ENCODE results near the gene CDON.
"Not testable (repeated sequence)": the region's sequence is repeated elsewhere in the genome, so short reads cannot be mapped to it uniquely, and the experiment has no call there.

CDON gene

GRCh38 chr11:125994509-125994908 lies 68.2 kb downstream of the CDON start:
- DNase-seq (ENCODE audit: low spot score), result no peak

GRCh38 chr11:125992893-125993292 lies 69.8 kb downstream of the CDON start:
- no peak for DNase-seq (ENCODE audit: low spot score)

DNA sequence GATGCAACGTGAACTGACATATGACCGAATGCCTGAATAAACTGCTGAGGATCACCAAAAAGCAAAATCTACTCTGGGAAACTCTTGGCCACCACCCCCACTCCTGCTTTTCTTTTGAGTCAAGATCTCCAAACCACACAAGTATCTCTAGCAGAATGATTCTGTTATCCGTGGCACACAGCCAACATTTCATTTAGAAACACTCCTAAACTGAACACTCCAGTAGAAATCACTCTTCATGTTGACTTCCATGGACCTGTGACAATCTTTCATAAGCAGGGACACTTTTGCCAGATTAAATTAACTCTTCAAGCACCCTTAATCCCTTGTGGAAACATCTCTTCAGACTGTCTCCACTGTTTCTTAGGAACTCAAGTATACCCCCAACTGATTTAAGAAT lies 72.4 kb downstream of the CDON start:
- peak; percentile 16 for DNase-seq (ENCODE audit: low spot score)

GRCh38 chr11:125987066-125987641 lies 75.5 kb downstream of the CDON start:
- DNase-seq (ENCODE audit: low spot score), result no peak

- DNase-seq (ENCODE audit: low spot score), result not testable (repeated sequence)
Measured at GRCh38 chr11:125985956-125986355, 76.7 kb downstream of the CDON start.

GRCh38 chr11:125982348-125982730 lies 80.3 kb downstream of the CDON start:
- DNase-seq (ENCODE audit: low spot score), result no peak

DNA sequence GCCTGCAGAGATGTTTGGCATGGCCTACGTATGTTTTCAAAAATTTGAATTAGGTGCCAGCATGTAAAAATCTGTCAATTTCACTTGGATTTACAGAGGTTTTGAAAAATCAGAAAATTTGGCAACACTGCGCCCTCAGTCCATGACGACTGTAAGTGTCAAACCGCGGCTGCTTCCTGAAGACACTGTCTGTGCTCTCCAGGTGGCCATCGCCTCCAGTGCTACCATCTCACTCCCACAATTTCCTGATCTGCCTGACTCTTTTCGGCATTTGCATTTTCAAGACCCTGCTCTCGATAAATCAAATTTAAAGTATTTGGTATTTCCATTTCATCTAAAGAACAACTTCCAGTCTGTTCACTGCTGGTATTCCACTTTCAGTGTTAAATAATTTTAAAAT lies 82.2 kb downstream of the CDON start:
- no peak for DNase-seq (ENCODE audit: low spot score)

DNA sequence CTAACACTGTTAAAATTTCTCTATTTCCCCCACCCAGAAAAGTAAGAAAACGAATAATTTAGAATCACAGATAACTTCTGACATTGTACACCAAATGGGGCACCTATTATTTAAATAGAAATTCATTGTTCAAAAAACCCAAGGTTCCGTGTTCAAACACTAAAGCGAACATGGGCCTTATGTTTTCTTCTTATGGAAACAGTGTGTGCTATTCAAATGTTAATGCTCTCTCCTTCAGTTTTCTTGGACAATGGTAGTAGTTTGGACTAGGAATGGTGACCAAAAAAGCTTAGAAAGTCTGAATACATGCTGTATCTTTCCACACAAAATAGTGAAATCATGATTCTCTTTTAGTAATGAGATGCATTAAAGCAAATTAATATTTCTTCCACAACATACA lies 83.2 kb downstream of the CDON start:
- no peak for DNase-seq (ENCODE audit: low spot score)

GRCh38 chr11:125978778-125979407 lies 83.8 kb downstream of the CDON start:
- no peak for DNase-seq (ENCODE audit: low spot score)

GRCh38 chr11:125978181-125978716 lies 84.4 kb downstream of the CDON start:
- DNase-seq (ENCODE audit: low spot score), result no peak

DNA sequence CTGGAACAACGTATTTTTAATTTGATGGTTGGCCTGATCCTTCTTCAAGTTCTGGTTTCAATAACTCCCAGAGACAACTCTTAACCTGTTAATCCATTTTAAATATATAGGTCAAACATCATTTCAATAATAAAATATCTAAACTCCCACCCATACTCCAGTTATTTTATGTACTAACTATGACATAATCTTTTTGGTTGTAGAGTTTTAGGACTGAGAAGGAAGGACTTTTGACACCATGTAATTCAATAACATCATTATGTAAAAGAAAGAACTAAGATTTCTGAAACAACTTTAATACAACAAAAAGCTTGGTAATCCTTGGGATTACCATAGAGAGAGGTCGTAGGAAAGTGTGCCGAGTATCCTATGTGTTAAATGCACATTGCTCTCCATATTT lies 85.3 kb downstream of the CDON start:
- no peak for DNase-seq (ENCODE audit: low spot score)

DNA sequence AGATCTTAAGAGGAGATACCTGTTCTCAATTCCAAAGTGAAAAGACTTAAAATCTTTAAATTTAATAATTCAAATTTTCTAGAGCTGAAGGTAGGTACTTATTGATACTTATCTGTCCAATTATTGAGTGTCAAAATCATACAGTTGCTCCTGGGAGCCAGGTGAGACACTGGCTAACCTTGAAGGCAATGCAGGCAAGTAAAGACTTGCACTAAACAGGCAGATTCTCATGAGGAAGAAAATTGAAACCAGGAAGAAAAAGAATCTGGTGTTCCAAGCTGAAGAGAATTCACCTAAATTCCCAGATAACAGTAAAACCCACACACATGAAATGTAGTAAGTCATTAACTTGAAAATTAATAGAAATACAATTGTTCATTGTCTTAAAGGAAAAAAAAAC lies 86.5 kb downstream of the CDON start:
- DNase-seq (ENCODE audit: low spot score), result no peak

DNA sequence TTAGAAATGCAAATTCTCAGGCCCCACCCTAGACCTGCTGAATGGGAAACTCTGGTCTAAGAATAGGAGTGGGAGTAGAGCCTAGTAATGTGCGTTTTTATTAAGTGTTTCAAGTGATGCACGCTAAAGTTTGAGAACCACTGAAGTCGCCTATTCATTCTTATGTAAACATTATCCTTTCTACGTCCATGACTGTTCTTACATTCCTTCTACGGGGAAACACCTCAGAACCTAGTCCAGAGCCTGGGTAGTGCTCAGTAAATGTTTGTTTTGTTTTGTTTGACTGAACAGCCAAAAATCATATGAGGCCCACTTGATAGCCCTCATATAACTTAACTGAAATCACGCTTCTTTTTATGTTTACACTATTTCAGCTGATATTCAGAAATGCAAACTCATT lies 87.0 kb downstream of the CDON start:
- no peak for DNase-seq (ENCODE audit: low spot score)

DNA sequence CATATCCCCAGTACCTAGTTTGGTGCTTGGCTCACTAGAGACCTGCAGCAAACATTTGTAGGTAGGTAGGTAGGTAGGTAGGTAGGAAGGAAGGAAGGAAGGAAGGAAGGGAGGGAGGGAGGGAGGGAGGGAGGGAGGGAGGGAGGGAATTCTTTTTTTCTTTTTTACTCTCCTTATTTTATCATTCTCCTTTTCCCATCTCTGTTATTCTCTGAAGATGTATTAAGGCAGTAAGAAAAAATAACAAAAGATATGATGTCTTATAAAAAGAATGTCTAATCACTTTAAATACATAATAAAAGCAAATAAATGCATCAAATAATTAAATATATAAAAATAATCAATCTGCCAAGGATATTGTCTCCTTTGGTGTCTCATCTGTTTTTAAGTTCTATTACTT lies 88.4 kb downstream of the CDON start:
- DNase-seq (ENCODE audit: low spot score), result no peak

GRCh38 chr11:125971618-125972017 lies 91.0 kb downstream of the CDON start:
- no peak for DNase-seq (ENCODE audit: low spot score)

- no peak for DNase-seq (ENCODE audit: low spot score)
Measured at GRCh38 chr11:125968354-125968753, 94.3 kb downstream of the CDON start.

- DNase-seq (ENCODE audit: low spot score), result no peak
Measured at GRCh38 chr11:125967515-125967914, 95.2 kb downstream of the CDON start.

GRCh38 chr11:125960771-125961170 lies 101.9 kb downstream of the CDON start:
- DNase-seq (ENCODE audit: low spot score), result no peak

DNA sequence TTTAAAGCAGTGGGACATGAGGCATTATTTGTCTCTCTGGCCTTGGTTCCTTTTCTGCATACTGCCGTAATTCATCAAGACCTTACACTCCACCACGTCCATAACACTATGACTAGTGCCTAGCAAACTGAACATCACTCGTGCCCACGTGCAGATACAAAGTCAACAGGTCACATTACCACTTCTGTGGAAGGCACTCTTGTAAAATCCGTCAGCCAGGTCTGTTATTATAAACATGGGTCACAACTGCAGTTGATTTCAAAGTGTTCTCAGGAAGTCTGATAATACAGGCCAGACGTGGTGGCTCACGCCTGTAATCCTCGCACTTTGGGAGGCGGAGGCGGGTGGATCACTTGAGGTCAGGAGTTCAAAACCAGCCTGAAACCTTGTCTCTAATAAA lies 102.7 kb downstream of the CDON start:
- no peak for DNase-seq (ENCODE audit: low spot score)

DNA sequence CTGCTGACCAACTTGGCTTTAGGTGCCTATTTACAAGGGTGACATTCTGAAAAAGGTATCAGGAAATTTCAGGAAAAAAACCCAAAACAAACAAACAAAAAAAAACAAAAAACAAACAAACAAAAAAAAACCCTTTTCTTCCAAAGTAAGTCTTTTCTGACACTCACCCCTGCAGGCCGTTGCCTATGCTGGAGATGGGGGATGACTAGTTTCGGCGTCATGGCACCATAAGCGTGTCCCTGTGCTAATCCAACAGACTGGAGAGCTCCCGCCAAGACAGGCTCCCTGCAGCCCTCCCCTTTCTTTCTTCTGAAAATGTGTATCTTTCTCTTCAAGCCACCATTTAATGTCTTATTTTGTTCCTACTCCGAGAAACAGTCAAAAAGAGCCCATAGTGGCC lies 103.2 kb downstream of the CDON start:
- DNase-seq (ENCODE audit: low spot score), result no peak

- no peak for DNase-seq (ENCODE audit: low spot score)
Measured at GRCh38 chr11:125958872-125959400, 103.7 kb downstream of the CDON start.

GRCh38 chr11:125957618-125958332 lies 104.9 kb downstream of the CDON start:
- DNase-seq (ENCODE audit: low spot score), result no peak

Data from AG08396 (cell line).